ENCODE data around the gene RAD18.

DNA sequence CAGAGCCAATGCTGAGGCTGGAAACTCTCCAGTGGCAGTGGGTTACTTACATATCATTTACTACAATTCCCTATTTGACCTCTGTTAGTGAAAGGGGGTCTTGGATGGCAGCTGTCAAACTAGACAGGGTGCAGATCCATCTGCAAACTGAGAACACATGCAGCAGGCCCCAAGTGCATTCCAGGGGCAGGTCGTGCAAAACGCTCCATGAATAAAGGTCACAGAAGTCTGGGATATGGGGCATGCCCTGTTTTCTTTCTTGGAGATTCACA is 25.0 kb upstream of the RAD18 start:
- TF ChIP-seq EZH2 (IDR thresholded peaks at IDR 0.05) (no peak), POLR2AphosphoS5 (IDR thresholded peaks at IDR 0.05; ENCODE audit: borderline replicate concordance, low read depth, low read length) (no peak)

Data from SK-N-MC (cell line).